Sigmoid colon (tissue), 4 donors: ENCODE data around the gene UBR7.

Experiments
- CTCF ChIP-seq, 4 experiments: fragments of 450-650 bp in 3 of 4; fragments of 200-600 bp in 1 of 4; IDR thresholded peaks; one replicate each; pipeline ENCODE4 v1.5.1; 2016 to 2019; ENCODE audit warnings: antibody characterized with exemption in 4 of 4, mild to moderate bottlenecking in 3 of 4, moderate library complexity in 2 of 4
- EP300 ChIP-seq, 4 donors: sonication (generic); formaldehyde crosslinking; IDR thresholded peaks; one replicate each; pipeline ENCODE4 v1.6.1; 2017; ENCODE audit warnings: antibody characterized with exemption in 4 of 4

GRCh38 chr14:93163564-93163963, 43.5 kb upstream of the UBR7 start:
- TF ChIP-seq CTCF (IDR thresholded peaks at IDR 0.05) (no peak), EP300 (IDR thresholded peaks at IDR 0.05) (no peak)
